Measurements from ENCODE around the gene FBXW4.

FBXW4 gene

GRCh38 chr10:101694674-101695403, at the start of gene FBXW4:
FBXW4 (minus strand) TSS chr10:101695170; CDS start chr10:101695105, 65 bp downstream.
- peak; percentile 71 to 72 for DNase-seq

- no peak for DNase-seq
These were observed 49.3 kb upstream of the FBXW4 start for GRCh38 chr10:101744267-101744666.

GRCh38 chr10:101741938-101742337, 47.0 kb upstream of the FBXW4 start:
- no peak for DNase-seq

- DNase-seq = no peak
These were observed 41.7 kb upstream of the FBXW4 start for GRCh38 chr10:101736666-101737065.

- DNase-seq = no peak
These were observed 37.1 kb upstream of the FBXW4 start for GRCh38 chr10:101732096-101732495.

- DNase-seq = no peak
These were observed 31.1 kb upstream of the FBXW4 start for GRCh38 chr10:101726115-101726387.

- no peak for DNase-seq
These were observed 30.5 kb upstream of the FBXW4 start for GRCh38 chr10:101725296-101726114.

GRCh38 chr10:101724446-101724845, 29.5 kb upstream of the FBXW4 start:
- no peak for DNase-seq

GRCh38 chr10:101723176-101723575, 28.2 kb upstream of the FBXW4 start:
- no peak for DNase-seq

GRCh38 chr10:101721806-101722205, 26.8 kb upstream of the FBXW4 start:
- DNase-seq = no peak

GRCh38 chr10:101720606-101721230, 25.7 kb upstream of the FBXW4 start:
- no peak for DNase-seq

GRCh38 chr10:101718690-101719275, 23.8 kb upstream of the FBXW4 start:
- no peak for DNase-seq

GRCh38 chr10:101716891-101717659, 22.1 kb upstream of the FBXW4 start:
- no peak for DNase-seq

GRCh38 chr10:101712997-101713396, 18.0 kb upstream of the FBXW4 start:
- no peak for DNase-seq

- no peak for DNase-seq
These were observed 15.8 kb upstream of the FBXW4 start for GRCh38 chr10:101710793-101711192.

GRCh38 chr10:101710059-101710695, 15.2 kb upstream of the FBXW4 start:
- DNase-seq = no peak

GRCh38 chr10:101709359-101710058, 14.5 kb upstream of the FBXW4 start:
- DNase-seq = no peak

GRCh38 chr10:101708870-101709269, 13.9 kb upstream of the FBXW4 start:
- no peak for DNase-seq

GRCh38 chr10:101708073-101708472, 13.1 kb upstream of the FBXW4 start:
- DNase-seq = no peak

- DNase-seq = no peak
These were observed 9.4 kb upstream of the FBXW4 start for GRCh38 chr10:101704331-101704730.

- no peak for DNase-seq
These were observed 1.7 kb upstream of the FBXW4 start for GRCh38 chr10:101696632-101697031.
